Ovary (tissue), 9 donors: ENCODE measurements around the gene RNF133. TPM values are rescaled to one million over a fixed set of nuclear protein-coding genes. Genes with fewer than 3 reads are reported as not detected.

ENCODE experiments used
- DNase-seq, 5 donors: peaks; one replicate each; pipeline ENCODE4 v3.0.0-alpha.2; 2019 to 2020
- H3K27ac ChIP-seq, 2 donors: fragments of 200-600 bp; one replicate each; pipeline versions ENCODE4 v1.5.1 to v1.8.0; 2019 to 2022
- H3K27me3 ChIP-seq: fragments of 200-600 bp; one replicate; pipeline ENCODE4 v1.8.0; 2022
- H3K36me3 ChIP-seq: fragments of 200-600 bp; sonication (generic); one replicate; pipeline ENCODE4 v1.5.1; 2019
- H3K4me1 ChIP-seq: one replicate; pipeline ENCODE4 v1.8.1; 2013; ENCODE audit warnings: mild to moderate bottlenecking, moderate library complexity; ENCODE audit not compliant: insufficient read depth
- H3K4me3 ChIP-seq: fragments of 200-600 bp; sonication (generic); one replicate; pipeline ENCODE4 v1.5.1; 2017
- H3K9me3 ChIP-seq, 2 donors: fragments of 200-600 bp in 1 of 2; sonication (generic) in 1 of 2; one replicate each; pipeline versions ENCODE4 v1.5.1 to v1.8.1; 2013 to 2019; ENCODE audit warnings: mild to moderate bottlenecking in 1 of 2, moderate library complexity in 1 of 2
- EP300 ChIP-seq: sonication (generic); formaldehyde crosslinking; IDR thresholded peaks from one replicate; pipeline ENCODE4 v1.6.1; 2017; ENCODE audit warnings: antibody characterized with exemption
- POLR2A ChIP-seq: fragments of 450-650 bp; IDR thresholded peaks from one replicate; pipeline ENCODE4 v1.6.1; 2017; ENCODE audit warnings: antibody characterized with exemption, mild to moderate bottlenecking, moderate library complexity
- WGBS, 3 donors: extraction: QIAGEN DNeasy Blood & Tissue Kit in 1 of 3; methylation state at CpG; one replicate each; pipeline versions ENCODE4 v1.1.5 to v1.1.7; 2013 to 2017; 5-methylcytosine and 5-hydroxymethylcytosine counted together
- intact Hi-C, 4 donors: fragments of 100-400 bp; cut with DNase I; formaldehyde crosslinking; loops; one replicate each; pipeline versions ENCODE4 v1.11.0 to v1.15.1; 2022 to 2023
- polyA plus RNA-seq, 2 donors: library from polyadenylated mRNA; stranded (reverse); fragments of 200-250 nt in 1 of 2; fragments of 350-450 nt in 1 of 2; fragmentation: Illumina TruSeq in 1 of 2; extraction: RNeasy Lipid Tissue Mini Kit (QIAGEN cat#74804) in 1 of 2; gene quantifications; one replicate each; pipeline ENCODE4 v1.2.3, GENCODE V29; 2013 to 2014
- total RNA-seq, 7 donors: library from RNA; depleted of rRNA in 2 of 7; stranded (reverse); fragments of >200 nt in 2 of 7; fragmentation: NEBNext Ultra II Directional in 3 of 7; extraction: Animal tissue kit (Norgen Biotek cat#: 25700) in 3 of 7; gene quantifications; one replicate each; pipeline versions ENCODE4 v1.1.0 to v1.2.4, GENCODE V29; 2016 to 2023
- TF ChIP-seq, protein P1 (sequence below), 3 donors: fragments of 450-650 bp in 2 of 3; fragments of 200-600 bp in 1 of 3; IDR thresholded peaks; one replicate each; pipeline versions ENCODE4 v1.5.1 to v1.8.0; 2016 to 2022; ENCODE audit warnings: antibody characterized with exemption in 3 of 3, mild to moderate bottlenecking in 1 of 3
- donor health status: DM: no; HTN: no; CAD: no; lungs with moderate emphysema.
- donor health status: DM: no; HTN: no; CAD: no.
- donor health status: Bipolar disorder and iron deficiency.
- donor health status: DM: yes; HTN: yes; CAD: no.
- donor health status: DM: no; HTN: no; CAD: no.
- donor health status: DM: yes; HTN: yes; CAD: no.

RNF133 gene
- total and polyA plus RNA-seq, 9 donors: 0.06 to 2.3 (median 0.55) TPM

DNA sequence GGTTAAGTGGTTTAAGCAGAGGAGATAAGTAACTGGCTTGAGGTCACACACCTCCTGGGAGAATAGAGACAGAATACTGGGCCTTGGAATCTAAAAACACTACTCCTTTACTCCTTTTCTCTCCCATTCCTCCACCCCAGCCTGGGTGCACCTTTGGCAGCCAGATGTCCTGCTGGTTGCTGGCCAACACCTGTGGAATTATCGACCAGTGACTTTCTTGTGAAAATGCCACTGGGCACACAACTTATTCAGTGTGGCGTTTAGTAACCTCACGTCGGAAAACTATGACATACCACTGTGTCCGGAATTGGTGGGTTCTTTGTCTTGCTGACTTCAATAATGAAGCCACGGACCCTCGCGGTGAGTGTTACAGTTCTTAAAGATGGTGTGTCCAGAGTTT lies 26.4 kb downstream of the RNF133 start:
- intact Hi-C loops: no loop called here
- no peak for DNase-seq
- no peaks in the 10 kb centered on the region for H3K36me3 ChIP-seq
- no peaks in the 10 kb centered on the region for H3K4me1 ChIP-seq
- H3K9me3 ChIP-seq: no peaks in the 10 kb centered on the region
- no peaks in the 10 kb centered on the region for H3K27me3 ChIP-seq
- TF ChIP-seq, protein P1, sequence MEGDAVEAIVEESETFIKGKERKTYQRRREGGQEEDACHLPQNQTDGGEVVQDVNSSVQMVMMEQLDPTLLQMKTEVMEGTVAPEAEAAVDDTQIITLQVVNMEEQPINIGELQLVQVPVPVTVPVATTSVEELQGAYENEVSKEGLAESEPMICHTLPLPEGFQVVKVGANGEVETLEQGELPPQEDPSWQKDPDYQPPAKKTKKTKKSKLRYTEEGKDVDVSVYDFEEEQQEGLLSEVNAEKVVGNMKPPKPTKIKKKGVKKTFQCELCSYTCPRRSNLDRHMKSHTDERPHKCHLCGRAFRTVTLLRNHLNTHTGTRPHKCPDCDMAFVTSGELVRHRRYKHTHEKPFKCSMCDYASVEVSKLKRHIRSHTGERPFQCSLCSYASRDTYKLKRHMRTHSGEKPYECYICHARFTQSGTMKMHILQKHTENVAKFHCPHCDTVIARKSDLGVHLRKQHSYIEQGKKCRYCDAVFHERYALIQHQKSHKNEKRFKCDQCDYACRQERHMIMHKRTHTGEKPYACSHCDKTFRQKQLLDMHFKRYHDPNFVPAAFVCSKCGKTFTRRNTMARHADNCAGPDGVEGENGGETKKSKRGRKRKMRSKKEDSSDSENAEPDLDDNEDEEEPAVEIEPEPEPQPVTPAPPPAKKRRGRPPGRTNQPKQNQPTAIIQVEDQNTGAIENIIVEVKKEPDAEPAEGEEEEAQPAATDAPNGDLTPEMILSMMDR (IDR thresholded peaks at IDR 0.05): no peak
- no peak for TF ChIP-seq EP300
- no peak overlapping the region for H3K27ac ChIP-seq
- WGBS, 3 donors: 95 to 97% (median 97%) methylated on average over 8 of the region's 8 CpGs
- H3K4me3 ChIP-seq: no peak overlapping the region

DNA sequence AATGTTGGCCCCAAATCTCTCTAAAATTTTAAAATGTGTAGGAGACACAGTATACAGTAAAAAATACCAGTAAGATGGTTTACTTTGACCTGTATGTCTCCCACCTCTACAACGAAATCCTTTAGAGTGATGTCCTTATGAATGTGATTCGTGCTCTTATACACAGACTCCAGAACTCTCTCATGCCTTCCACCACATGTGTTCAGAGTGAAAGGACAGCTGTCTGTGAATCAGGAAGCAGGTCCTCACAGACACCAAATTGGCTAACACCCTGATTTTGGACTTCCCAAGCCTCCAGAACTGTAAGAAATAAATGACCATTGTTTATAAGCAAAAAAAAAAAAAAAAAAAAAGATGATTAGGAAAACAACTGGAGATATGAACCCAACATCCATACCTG lies 35.2 kb downstream of the RNF133 start:
- no peak for DNase-seq
- TF ChIP-seq EP300: no peak
- no peak for TF ChIP-seq POLR2A
- TF ChIP-seq, protein P1 (IDR thresholded peaks at IDR 0.05): no peak
- H3K27ac ChIP-seq: no peak overlapping the region
- H3K4me1 ChIP-seq: no peaks in the 10 kb centered on the region
- 88 to 91% (median 90%) methylated on average over 2 of the region's 2 CpGs for WGBS, 3 donors
- no peak overlapping the region for H3K4me3 ChIP-seq
- H3K36me3 ChIP-seq: no peaks in the 10 kb centered on the region
- H3K27me3 ChIP-seq: no peaks in the 10 kb centered on the region
- intact Hi-C loops: no loop called here
- H3K9me3 ChIP-seq: no peaks in the 10 kb centered on the region

DNA sequence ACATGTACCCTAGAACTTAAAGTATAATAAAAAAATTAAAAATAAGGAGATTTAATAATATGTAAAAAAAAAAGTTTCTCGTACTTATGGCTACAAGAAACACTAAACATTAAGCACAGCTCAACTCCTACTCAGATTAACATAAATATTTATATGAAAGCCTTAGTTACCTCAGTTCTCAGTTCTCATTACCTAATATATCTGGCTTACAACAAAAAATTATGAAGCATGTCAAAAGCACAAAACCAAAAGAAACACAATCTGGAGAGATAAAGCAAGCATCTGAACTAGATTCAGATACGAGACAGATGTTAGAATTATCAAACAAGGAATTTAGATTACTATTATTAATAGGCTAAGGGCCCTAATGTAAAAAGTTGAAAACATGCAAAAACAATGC lies 40.1 kb downstream of the RNF133 start:
- intact Hi-C loops: no loop called here
- DNase-seq: no peak
- TF ChIP-seq, protein P1 (IDR thresholded peaks at IDR 0.05): no peak
- no peak for TF ChIP-seq EP300
- TF ChIP-seq POLR2A: no peak
- 54 to 68% (median 61%) methylated on average over 2 of the region's 2 CpGs for WGBS, 3 donors
- Histone ChIP-seq H3K27ac (no peak overlapping the region), H3K4me3 (no peak overlapping the region), H3K9me3 (no peaks in the 10 kb centered on the region), H3K4me1 (no peaks in the 10 kb centered on the region), H3K27me3 (no peaks in the 10 kb centered on the region), H3K36me3 (no peaks in the 10 kb centered on the region)

DNA sequence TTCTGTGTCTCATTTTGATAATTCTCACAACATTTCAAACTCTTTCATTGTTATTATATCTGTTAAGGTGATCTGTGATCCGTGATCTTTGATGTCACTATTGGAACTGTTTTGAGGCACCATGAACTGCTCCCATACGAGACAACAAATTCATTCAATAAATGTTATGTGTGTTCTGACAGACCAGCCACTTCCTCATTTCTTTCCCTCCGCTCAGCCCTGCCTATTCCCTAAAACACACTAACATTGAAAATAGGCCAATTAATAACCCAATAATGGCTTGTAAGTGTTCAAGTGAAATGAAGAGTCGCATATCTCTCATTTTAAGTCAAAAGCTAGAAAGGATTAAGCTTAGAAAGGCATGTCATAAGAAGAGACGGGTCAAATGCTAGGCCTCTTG lies 45.2 kb downstream of the RNF133 start:
- no peak for DNase-seq
- intact Hi-C loops: no loop called here
- Histone ChIP-seq H3K4me3 (no peak overlapping the region), H3K4me1 (no peaks in the 10 kb centered on the region), H3K27ac (no peak overlapping the region), H3K9me3 (no peaks in the 10 kb centered on the region), H3K27me3 (no peaks in the 10 kb centered on the region), H3K36me3 (no peaks in the 10 kb centered on the region)
- 94 to 97% (median 94%) methylated on average over 5 of the region's 5 CpGs for WGBS, 3 donors
- TF ChIP-seq POLR2A: no peak
- TF ChIP-seq, protein P1 (IDR thresholded peaks at IDR 0.05): no peak

DNA sequence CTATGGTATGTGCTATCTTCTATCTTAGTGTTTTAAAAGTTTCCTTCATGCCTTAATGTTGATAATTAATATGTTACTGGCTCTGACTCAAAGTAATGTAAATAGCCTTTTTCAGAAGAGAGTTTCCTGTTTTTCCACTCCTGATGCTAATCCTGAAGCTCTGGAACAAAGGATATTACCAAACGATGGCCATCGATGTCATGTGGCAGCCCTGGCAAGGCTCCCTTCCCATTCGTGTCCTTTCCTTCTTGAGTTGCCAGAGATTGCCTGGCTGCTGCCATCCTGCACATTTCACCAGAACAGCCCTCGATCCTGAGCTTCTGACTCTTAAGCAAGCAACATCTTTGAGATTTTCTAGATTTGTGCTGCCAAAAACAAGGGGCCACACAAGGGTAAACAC lies 46.0 kb downstream of the RNF133 start:
- Histone ChIP-seq H3K27me3 (no peaks in the 10 kb centered on the region), H3K9me3 (no peaks in the 10 kb centered on the region), H3K4me3 (no peak overlapping the region), H3K4me1 (no peaks in the 10 kb centered on the region), H3K36me3 (no peaks in the 10 kb centered on the region), H3K27ac (no peak overlapping the region)
- 73 to 79% (median 77%) methylated on average over 4 of the region's 4 CpGs for WGBS, 3 donors
- no peak for DNase-seq
- TF ChIP-seq, protein P1 (IDR thresholded peaks at IDR 0.05): no peak
- TF ChIP-seq POLR2A (no peak), EP300 (no peak)
- intact Hi-C loops: no loop called here
